GM12891 (cell line): ENCODE data around the gene RNF17.

Experiments
- PAX5 ChIP-seq: IDR thresholded peaks from 2 replicates; pipeline ENCODE4 v1.6.1; 2011; ENCODE audit warnings: low read length, moderate library complexity, mild to moderate bottlenecking; ENCODE audit not compliant: insufficient read depth, severe bottlenecking
- POLR2A ChIP-seq: IDR thresholded peaks from 2 replicates; pipeline ENCODE4 v1.6.1; 2011; ENCODE audit warnings: low read depth, low read length, control low read depth
- POLR2AphosphoS5 ChIP-seq: IDR thresholded peaks from 2 replicates; pipeline ENCODE4 v1.6.1; 2011; ENCODE audit warnings: low read depth, low read length, control low read depth

DNA sequence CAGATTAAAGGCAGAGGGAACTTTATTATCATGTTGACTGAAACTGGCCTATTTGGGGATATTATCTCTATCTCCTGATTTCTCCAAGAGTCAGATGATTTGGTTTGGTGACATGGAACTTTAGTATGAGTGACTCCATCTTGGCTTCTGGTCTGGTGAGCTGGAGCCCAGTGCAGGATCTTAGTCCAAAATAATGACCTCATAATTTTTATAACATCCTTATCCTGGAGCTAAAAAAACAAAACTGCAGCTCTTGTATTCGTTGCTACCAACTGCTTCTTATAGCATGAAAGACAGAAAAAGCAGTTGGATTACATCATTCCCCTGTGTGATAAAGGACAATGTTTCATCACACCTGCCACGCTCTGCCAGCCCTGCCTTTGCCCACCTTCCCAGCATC lies 39.3 kb upstream of the RNF17 start:
- TF ChIP-seq POLR2A (no peak), PAX5 (no peak), POLR2AphosphoS5 (no peak)
